BJ (cell line): Measurements from ENCODE around the gene NOC3L. TPM values are rescaled to one million over a fixed set of nuclear protein-coding genes. Genes with fewer than 3 reads are reported as not detected.

ENCODE experiments used
- CTCF ChIA-PET: fragments of 350-600 bp; formaldehyde crosslinking; extraction: SDS; loops from one replicate; lab custom pipeline; 2021; ENCODE audit warnings: antibody characterized with exemption, inconsistent platforms; lab: Yijun Ruan, JAX
- POLR2A ChIA-PET: fragments of 300-600 bp; sonication (Branson Sonifier 250); formaldehyde crosslinking; extraction: SDS; loops from one replicate; lab custom pipeline; 2021; ENCODE audit warnings: antibody characterized with exemption; lab: Charles Lee
- DNase-seq: peaks from one replicate; pipeline ENCODE4 v3.0.0-alpha.2; 2011; ENCODE audit warnings: low read depth
- H3K27me3 ChIP-seq: 2 replicates; pipeline ENCODE4 v1.6.0; 2011; ENCODE audit warnings: low read length; ENCODE audit not compliant: control insufficient read depth, insufficient read depth
- H3K36me3 ChIP-seq: 2 replicates; pipeline ENCODE4 v1.5.1; 2011; ENCODE audit warnings: low read length; ENCODE audit not compliant: control insufficient read depth, insufficient read depth
- H3K4me3 ChIP-seq: 2 replicates; pipeline ENCODE4 v1.5.1; 2011; ENCODE audit warnings: low read depth, mild to moderate bottlenecking, control low read depth, low read length
- polyA plus RNA-seq: library from polyadenylated mRNA; depleted of rRNA; stranded (reverse); fragments of >200 nt; gene quantifications from 2 replicates; pipeline ENCODE4 v1.2.3, GENCODE V29; 2011
- TF ChIP-seq, protein P1 (sequence below): IDR thresholded peaks from 2 replicates; pipeline ENCODE4 v1.5.1; 2011; ENCODE audit warnings: low read depth, mild to moderate bottlenecking, control low read depth, inconsistent platforms, low read length, moderate library complexity; ENCODE audit not compliant: insufficient read depth

NOC3L gene
- polyA plus RNA-seq, 1 experiment = 5.6 TPM

DNA sequence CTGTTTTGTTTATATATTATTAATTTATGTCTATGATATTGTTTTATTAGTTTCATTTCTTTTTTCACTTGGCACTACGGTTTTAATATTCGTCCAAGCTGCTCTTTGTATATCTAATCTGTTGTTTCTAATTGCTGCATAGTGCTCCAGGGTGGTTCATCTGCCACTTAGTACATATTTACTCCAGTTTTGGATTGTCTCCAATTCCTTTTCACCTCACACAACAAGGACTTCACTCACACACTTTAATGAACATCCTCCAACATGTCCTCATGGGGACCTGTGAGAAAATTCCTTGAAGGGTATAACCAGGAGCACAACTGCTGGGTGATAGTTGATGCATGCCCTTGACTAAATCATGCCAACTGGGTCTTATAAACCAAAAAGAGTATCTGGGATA, 14.1 kb upstream of the NOC3L start:
- ChIA-PET POLR2A (no interaction called here), CTCF (interaction anchor here (0.9 kb wide), 1 partner anchor 56 kb away, joined by 3 read pairs; no protein-coding TSS in a partner anchor)
- TF ChIP-seq, protein P1, sequence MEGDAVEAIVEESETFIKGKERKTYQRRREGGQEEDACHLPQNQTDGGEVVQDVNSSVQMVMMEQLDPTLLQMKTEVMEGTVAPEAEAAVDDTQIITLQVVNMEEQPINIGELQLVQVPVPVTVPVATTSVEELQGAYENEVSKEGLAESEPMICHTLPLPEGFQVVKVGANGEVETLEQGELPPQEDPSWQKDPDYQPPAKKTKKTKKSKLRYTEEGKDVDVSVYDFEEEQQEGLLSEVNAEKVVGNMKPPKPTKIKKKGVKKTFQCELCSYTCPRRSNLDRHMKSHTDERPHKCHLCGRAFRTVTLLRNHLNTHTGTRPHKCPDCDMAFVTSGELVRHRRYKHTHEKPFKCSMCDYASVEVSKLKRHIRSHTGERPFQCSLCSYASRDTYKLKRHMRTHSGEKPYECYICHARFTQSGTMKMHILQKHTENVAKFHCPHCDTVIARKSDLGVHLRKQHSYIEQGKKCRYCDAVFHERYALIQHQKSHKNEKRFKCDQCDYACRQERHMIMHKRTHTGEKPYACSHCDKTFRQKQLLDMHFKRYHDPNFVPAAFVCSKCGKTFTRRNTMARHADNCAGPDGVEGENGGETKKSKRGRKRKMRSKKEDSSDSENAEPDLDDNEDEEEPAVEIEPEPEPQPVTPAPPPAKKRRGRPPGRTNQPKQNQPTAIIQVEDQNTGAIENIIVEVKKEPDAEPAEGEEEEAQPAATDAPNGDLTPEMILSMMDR = no peak
- no peak overlapping the region for H3K4me3 ChIP-seq
- no peaks in the 10 kb centered on the region for H3K36me3 ChIP-seq
- H3K27me3 ChIP-seq = no peaks in the 10 kb centered on the region
- no peak for DNase-seq

DNA sequence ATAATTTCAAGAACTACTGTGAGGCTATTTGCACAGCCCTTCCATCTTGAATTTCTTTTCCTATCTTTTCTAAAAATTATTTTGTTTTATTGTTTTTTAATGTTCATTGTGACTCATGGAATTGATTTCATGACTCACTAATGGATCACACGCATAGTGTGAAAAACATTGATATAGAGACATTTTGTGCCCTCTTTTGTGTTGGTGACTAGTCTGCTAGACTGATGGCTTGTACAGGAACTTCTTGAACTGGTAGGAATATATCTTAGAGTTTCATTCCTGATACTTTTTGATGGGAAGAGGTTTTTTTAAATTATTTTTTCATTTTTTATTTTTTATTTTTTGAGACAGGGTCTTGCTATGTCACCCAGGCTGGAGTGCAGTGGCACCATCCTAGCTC, 12.6 kb upstream of the NOC3L start:
- DNase-seq = no peak
- no peak overlapping the region for H3K4me3 ChIP-seq
- POLR2A ChIA-PET = no interaction called here
- no peaks in the 10 kb centered on the region; the same call in 1 of the 2 replicates for H3K27me3 ChIP-seq
- no peaks in the 10 kb centered on the region for H3K36me3 ChIP-seq
- CTCF ChIA-PET = no interaction called here
- TF ChIP-seq, protein P1 = no peak

DNA sequence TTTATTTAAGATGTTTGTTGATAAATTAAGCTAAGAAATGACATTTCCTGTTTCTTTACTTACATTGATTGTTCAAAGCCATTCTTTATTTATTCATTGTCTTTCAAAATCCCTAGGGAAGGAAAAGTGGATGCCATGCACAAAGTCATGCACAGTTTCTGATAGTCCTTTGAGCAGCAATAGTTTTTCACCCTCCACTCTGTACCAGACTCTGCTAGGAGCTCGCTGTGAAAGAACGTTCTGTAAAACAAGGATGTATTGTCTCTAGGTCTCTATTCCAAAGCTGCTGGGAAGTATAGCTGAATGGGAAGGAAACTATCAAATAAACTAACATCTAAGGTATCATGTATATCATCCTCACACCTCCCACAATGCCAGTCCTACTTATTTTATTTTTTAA, 7.8 kb upstream of the NOC3L start:
- peaks cover 4% of the 10 kb centered on the region for H3K27me3 ChIP-seq
- CTCF ChIA-PET = interaction anchor here (1.1 kb wide), 1 partner anchor 73 kb away, joined by 3 read pairs; no protein-coding TSS in a partner anchor
- H3K36me3 ChIP-seq = no peaks in the 10 kb centered on the region
- POLR2A ChIA-PET = no interaction called here
- H3K4me3 ChIP-seq = no peak overlapping the region
- TF ChIP-seq, protein P1 = no peak
- no peak for DNase-seq

DNA sequence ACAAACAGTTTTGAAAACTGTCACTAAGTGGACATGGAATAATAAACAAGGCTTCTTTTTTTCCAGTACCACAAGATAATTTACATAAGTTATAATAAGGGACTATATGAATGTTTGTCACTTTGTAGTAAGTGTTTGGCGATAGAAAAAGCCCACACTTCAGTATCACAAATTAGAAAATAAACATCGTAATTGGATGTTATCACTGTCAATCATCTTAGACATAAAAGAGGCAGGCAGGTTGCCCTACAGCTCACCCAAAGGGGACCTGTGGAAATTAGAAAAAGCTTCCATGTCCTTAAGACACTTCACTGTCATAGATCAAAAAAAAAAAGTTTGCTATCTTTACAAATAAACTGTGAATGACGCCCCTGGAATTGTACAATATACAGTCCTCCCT, 3.6 kb upstream of the NOC3L start:
- H3K27me3 ChIP-seq = peaks cover 4% of the 10 kb centered on the region
- H3K4me3 ChIP-seq = no peak overlapping the region
- CTCF ChIA-PET = no interaction called here
- H3K36me3 ChIP-seq = no peaks in the 10 kb centered on the region
- POLR2A ChIA-PET = no interaction called here
- TF ChIP-seq, protein P1 = no peak
- no peak for DNase-seq

DNA sequence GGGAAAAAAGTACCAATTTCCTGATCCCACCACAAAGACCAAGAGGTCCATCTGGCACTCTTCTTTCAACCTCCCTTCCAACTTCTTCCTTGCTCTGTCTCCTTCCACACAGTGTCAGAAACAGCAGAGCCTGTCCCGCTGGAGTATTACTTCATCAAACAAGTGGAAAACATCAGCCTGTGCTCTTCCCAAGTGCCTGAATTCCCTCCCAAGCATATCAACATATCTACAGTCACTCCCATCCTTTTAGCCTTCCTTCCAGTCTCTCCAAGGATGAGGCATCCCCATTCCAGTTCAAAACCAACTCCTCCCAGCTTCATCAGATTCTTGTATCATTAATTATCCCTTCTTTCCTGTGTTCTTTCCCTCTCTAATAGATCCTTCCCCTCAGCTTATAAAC, 1.7 kb upstream of the NOC3L start:
- TF ChIP-seq, protein P1 = no peak
- CTCF ChIA-PET = interaction anchor here (1.1 kb wide), 1 partner anchor 15 kb away, joined by 3 read pairs; no protein-coding TSS in a partner anchor

More for the DNA sequence above, 1.7 kb upstream of the NOC3L start:
- no peak for DNase-seq
- peaks cover 3% of the 10 kb centered on the region; the same call in 1 of the 2 replicates for H3K27me3 ChIP-seq
- POLR2A ChIA-PET = interaction anchor here (0.6 kb wide), 1 partner anchor 39 kb away, joined by 4 read pairs; no protein-coding TSS in a partner anchor
- H3K36me3 ChIP-seq = no peaks in the 10 kb centered on the region
- no peak overlapping the region for H3K4me3 ChIP-seq
